ENCODE measurements around the gene RHOJ.

The RHOJ gene

GRCh38 chr14:63205044-63205575, 867 bp downstream of the RHOJ start:
- DNase-seq (ENCODE audit: low read depth in 2 of 2) = no peak

- no peak for DNase-seq (ENCODE audit: low read depth in 2 of 2)
Measured at GRCh38 chr14:63205866-63206265, 1.6 kb downstream of the RHOJ start.

- DNase-seq (ENCODE audit: low read depth in 2 of 2) = no peak
Measured at GRCh38 chr14:63209160-63209559, 4.9 kb downstream of the RHOJ start.

DNA sequence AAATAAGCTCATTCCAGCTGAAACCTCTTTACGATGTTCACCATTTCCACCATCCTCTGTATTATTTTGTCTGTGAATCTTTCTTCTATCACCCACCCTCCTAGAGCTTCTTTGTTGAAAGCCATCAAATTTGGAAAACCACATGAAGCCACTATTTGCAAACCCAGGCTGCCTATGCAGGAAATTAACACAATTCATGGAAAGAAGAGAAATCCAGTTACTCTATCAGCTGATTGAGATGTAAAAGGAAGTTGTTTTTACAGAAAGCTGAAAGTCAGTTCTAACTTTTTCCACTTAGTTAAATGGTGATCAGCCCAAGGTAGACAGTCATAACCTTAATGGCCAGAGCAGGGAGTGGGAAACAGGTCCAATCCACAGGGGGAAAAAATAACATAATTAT, 6.6 kb downstream of the RHOJ start:
- DNase-seq (ENCODE audit: low read depth in 2 of 2) = no peak

- DNase-seq (ENCODE audit: low read depth in 2 of 2) = no peak
Measured at GRCh38 chr14:63212209-63212608, 8.0 kb downstream of the RHOJ start.

DNA sequence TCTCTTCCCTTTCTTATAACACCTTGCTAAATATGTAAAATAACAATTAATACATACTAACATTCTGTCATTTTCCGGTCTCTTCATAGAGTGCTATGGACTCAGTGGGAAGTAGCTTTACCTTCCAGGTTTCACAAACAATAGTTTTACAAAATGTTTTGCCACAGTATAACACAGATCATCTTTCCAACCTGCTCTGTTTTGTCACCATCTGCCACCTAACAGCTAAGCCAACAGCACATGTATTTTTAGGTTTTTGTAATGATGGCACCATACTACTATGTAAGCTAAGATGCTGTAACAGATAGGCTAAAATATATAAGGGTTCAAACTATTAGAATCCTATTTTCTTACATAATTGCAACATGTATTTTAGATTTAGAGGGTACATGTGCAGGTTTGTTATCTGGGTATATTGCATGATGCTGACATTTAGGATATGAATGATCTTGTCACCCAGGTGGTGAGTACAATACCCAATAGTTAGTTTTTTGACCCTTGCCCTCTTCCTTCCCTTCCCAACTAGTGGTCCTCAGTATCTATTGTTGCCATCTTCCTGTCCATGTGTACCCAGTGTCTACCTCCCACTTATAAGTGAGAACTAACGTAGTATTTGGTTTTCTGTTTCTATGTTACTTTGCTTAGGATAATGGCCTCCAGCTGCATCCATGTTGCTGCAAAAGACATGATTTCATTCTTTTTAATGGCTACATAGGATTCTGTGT, 8.7 kb downstream of the RHOJ start:
- no peak for DNase-seq (ENCODE audit: low read depth in 2 of 2)

DNA sequence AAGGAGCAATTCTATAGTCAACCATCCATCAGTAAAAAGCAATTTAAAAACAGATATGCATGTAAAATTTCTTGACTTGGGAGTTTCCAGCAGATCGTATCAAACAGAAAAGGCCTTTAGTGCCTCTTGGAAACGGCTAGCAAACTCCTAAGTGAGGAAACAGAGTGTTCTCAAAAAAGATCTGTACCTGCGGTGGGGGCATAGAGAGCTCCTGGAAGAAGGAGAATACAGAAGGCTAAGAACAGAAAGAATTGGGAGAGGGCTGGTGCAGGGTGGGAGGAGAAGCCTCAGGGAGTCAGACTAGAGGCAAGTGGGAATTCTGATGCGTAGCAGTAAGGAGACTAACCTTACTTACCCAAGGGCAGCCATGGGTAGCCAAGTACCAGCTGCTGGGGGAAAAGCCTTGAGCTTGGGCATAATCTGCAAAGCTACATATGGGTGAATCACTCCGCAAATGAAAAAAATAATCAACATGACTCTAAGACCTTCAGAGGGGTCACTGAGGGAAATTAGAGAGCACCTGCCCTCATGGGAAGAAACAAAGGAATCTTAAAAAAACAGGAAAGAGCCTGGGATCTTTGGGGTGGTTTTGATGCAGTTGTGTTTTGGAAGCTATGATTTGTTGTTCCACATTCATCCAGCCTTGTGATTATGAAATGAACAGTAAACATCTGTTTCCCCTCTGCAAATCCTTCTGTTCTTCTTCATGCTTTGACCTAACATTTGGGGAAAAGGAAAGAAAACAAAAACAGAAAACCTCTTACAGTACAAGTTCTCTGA, 10.4 kb downstream of the RHOJ start:
- no peak for DNase-seq (ENCODE audit: low read depth in 2 of 2)

DNA sequence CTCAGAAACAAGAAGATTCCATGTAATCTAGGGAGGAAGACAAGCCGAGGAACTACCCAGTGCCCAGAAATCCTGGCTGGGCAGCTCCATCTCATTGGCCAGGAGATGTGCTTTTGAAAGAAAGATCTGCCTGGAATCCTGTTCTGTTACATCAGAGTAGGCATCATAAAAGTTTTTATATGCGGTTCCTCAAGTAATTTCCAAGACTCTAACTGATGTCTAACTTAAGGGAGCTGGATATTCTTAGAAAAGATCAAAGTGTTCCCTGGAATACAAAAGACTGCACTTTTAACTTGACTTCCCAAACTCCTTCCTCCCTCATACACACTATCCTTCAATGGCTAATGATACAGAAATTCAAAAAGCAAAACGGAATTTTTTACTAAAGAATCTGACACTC, 16.3 kb downstream of the RHOJ start:
- DNase-seq (ENCODE audit: low read depth in 2 of 2) = no peak

- DNase-seq (ENCODE audit: low read depth in 2 of 2) = no peak
Measured at GRCh38 chr14:63223596-63223995, 19.4 kb downstream of the RHOJ start.

DNA sequence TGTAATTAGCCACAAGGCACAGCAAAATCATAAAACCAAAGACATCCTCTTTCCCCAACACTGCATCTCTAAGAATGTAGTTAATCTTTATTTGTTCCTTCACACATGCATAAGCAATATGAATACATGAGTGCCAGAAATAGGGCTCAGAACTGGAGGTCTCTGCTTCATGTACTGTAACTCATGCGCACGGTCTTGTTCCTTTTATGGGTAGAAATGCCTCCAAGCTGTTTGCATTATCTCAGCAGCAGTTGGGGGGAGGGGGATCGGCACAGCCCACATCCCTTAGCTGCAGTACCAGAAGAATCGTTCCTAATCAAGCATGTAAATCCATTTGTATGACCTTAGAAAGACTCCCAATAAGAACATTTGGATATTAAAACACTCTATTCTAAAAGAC, 20.0 kb downstream of the RHOJ start:
- no peak for DNase-seq (ENCODE audit: low read depth in 2 of 2)

GRCh38 chr14:63228217-63228616, 24.0 kb downstream of the RHOJ start:
- DNase-seq (ENCODE audit: low read depth in 2 of 2) = no peak

GRCh38 chr14:63229330-63230059, 25.3 kb downstream of the RHOJ start:
- no peak for DNase-seq (ENCODE audit: low read depth in 2 of 2)

DNA sequence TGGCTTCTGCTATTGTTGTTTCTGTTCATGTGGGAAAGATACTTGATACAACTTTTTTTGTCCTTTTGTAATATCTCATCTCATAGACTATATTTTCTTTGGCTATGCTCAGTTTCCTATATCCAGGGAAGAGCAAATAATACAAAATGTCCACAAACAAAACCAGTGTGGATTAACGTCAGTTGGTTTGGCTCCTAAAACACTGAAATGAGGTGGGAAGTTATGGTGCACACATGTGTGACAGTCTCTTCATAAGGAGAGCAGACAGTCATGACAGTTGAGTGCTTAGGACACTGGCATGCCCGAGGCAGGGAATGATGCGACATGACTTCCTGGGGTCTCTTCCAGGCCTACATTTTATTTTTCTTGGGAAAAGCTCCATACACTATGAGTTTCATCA, 27.5 kb downstream of the RHOJ start:
- DNase-seq (ENCODE audit: low read depth in 2 of 2) = no peak

- no peak for DNase-seq (ENCODE audit: low read depth in 2 of 2)
Measured at GRCh38 chr14:63237791-63238190, 33.5 kb downstream of the RHOJ start.

- DNase-seq (ENCODE audit: low read depth in 2 of 2) = no peak
Measured at GRCh38 chr14:63240221-63240620, 36.0 kb downstream of the RHOJ start.

DNA sequence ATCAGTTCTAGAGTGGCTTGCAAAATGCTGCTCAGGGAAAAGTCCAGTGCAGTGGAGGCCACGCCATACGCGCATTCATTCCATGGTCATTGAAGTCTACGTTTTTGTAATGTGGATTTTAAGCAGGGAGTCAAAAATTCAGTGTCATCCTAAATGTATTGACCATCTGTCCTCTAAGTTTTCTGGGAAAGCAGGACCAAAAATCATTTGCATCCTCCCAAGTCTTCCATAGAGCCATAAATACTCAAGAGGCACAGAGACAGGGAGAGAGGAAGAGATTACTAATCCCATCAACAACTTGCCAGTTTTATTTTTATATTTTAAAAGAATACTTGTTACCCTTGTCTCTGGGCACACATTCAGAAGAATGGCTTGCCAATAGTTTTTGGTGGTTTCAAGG, 36.9 kb downstream of the RHOJ start:
- no peak for DNase-seq (ENCODE audit: low read depth in 2 of 2)

DNA sequence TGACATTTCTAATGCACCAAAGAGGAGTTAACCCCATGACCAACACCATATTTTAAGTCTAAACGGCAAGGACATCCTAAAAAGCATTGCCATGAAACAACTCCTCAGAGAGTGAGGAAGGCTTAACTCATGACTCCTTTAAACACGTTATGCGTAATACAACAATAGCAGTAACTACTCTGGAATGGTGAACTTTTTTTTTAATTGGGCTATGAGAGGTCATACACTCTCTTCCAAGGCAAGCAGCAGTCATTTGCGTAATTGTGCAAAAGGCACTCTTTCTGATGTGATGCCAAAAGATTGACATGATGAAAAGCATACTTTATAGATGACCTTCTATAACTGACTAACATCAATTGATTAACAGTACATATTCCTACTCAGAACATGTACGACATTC, 39.4 kb downstream of the RHOJ start:
- no peak for DNase-seq (ENCODE audit: low read depth in 2 of 2)

GRCh38 chr14:63245893-63246292, 41.6 kb downstream of the RHOJ start:
- DNase-seq (ENCODE audit: low read depth in 2 of 2) = no peak

DNA sequence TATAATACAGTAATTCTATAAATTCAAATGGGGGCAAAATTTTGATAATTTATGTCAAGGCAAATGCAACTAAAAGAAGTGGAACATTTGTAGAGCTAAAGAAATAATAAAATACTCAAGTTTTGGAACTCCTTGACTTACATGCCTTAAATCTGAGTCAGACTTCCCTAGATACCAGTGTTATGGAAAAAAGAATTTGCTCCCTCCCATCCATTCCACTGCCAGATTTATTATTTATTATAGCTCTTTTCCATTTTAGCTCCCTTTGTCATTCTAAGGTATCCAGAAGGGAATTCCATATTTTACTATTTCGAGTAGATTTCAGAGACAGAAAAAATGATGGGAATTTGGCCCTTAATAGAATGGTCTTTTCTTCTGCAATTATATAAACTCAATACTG, 44.0 kb downstream of the RHOJ start:
- DNase-seq (ENCODE audit: low read depth in 2 of 2) = no peak

- DNase-seq (ENCODE audit: low read depth in 2 of 2) = no peak
Measured at GRCh38 chr14:63249092-63249491, 44.8 kb downstream of the RHOJ start.

GRCh38 chr14:63257299-63257698, 53.1 kb downstream of the RHOJ start:
- DNase-seq (ENCODE audit: low read depth in 2 of 2) = no peak

- no peak for DNase-seq (ENCODE audit: low read depth in 2 of 2)
Measured at GRCh38 chr14:63262446-63262845, 58.2 kb downstream of the RHOJ start.

DNA sequence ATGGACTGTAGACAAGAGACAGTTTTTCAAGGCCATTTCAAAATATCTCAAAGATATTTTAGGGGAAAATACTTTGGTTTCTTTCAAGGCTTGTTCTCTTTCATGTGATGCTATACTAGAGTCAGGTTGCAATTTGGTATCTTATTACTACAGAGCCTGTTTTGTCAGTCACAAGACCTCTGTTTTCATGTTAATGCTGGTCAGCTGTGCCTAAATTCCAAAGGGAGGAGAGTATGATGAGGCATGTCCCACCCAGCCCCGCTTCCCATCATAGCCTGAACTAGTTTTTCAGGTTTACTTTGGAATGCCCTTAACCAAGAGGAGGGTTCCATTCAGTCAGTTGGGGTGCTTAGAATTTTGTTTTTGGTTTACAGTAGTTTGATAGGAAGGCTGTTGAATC, 61.9 kb downstream of the RHOJ start:
- no peak for DNase-seq (ENCODE audit: low read depth in 2 of 2)

All from stimulated activated CD4-positive, alpha-beta T cell treated with anti-CD3 and anti-CD28 coated beads, Interleukin-1b, Interleukin-23, amount 100 ng/mL, for 4 hours (primary cell).